ENCODE data around the gene CRTC2.

The CRTC2 gene

DNA sequence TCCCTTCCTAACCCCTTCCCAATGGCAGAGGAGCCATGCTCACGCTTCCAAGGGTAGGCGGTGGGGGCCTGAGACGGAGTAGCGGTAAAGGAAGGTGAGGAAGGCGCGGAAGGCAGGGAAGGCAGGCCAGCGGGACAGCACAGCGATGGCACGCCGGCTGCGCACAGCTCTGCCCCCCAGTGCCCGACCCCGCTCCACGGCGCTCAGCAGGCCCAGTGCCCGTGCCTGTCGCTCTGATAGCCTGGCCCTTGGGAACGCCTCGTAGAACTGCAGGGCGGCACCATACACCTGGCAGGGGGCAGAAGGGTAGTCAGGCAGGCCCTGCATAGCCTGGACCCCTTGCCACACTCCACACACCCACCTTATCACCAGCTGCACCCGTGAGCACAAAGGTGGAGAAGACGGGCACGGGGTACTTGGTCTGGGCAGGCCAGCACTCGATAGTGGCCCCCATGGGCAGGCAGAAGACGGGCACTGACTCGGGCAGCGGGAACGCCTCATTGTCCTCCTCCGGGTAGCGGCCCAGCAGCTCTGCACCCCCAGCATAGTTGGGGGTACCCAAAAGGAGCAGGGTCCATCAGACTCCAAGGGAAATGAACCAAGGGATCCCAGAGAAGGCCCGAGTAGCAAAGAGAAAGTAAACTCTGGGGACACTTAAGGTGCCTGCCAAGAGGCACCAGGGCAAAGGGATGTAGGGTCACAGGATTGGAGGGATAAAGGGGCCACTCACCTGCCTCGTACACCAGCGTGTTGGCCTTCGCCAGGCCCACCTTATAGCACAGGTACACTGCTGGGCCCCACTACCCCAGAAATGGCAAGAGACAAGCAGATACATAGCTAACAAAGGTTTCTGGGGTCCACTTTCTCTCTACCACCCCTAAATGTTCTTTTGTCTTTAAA lies 16.3 kb downstream of the CRTC2 start:
- Histone ChIP-seq H3K4me3 (ENCODE audit: low read length) (no peak overlapping the region), H3K27ac (ENCODE audit: low read depth, low read length) (no peak overlapping the region), H3K36me3 (ENCODE audit: control insufficient read depth, insufficient read depth, low read length) (peaks cover 39% of the 10 kb centered on the region), H3K9ac (ENCODE audit: low read length) (no peak overlapping the region), H3K4me1 (ENCODE audit: control insufficient read depth, insufficient read depth, low read length) (peaks cover 9% of the 10 kb centered on the region), H3K27me3 (ENCODE audit: control insufficient read depth, insufficient read depth, low read length) (no peaks in the 10 kb centered on the region)

DNA sequence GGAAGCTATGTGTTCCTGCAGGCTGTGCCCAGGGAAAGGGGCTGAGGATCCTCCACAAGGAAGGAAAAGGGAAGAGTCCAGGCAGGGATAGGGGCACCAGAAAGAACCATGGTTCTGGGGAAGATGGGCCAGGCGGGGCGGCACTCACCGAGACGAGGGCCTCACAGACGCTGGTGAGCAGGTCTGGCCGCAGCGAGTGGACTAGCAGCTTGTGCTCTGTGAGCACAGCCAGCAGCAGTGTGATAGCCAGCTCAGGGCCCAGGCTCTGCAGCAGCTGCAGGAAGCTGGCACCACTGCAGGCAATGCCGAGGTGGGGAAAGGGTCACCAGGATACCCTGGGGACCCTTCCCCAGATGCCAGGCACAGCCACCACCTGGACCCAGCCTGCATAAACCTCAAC lies 17.7 kb downstream of the CRTC2 start:
- no peak overlapping the region for H3K27ac ChIP-seq (ENCODE audit: low read depth, low read length)
- H3K9ac ChIP-seq (ENCODE audit: low read length), result no peak overlapping the region
- H3K4me3 ChIP-seq (ENCODE audit: low read length), result no peak overlapping the region
- peaks cover 7% of the 10 kb centered on the region for H3K4me1 ChIP-seq (ENCODE audit: control insufficient read depth, insufficient read depth, low read length)
- H3K36me3 ChIP-seq (ENCODE audit: control insufficient read depth, insufficient read depth, low read length), result peaks cover 52% of the 10 kb centered on the region
- no peaks in the 10 kb centered on the region for H3K27me3 ChIP-seq (ENCODE audit: control insufficient read depth, insufficient read depth, low read length)

DNA sequence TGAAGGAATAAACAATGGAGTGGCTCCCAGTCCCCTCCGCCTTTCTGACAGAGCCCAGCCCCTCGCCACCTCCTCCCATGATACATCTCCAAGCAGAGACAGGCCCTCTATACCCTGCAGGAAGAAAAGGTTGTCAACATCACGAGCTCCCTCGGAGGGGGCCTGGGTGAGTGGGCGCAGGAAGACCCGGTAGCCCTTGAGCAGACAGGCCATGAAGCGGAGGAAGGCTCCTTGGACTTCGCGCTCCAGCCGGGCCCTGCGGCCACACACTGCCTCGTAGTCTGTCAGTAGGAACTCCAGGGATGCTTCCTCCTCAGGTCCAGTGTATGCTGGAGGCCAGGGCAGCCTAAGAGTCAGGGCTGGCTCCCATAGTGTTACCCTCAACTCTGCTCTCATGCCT lies 18.9 kb downstream of the CRTC2 start:
- Histone ChIP-seq H3K9ac (ENCODE audit: low read length) (no peak overlapping the region), H3K36me3 (ENCODE audit: control insufficient read depth, insufficient read depth, low read length) (peaks cover 61% of the 10 kb centered on the region), H3K27me3 (ENCODE audit: control insufficient read depth, insufficient read depth, low read length) (no peaks in the 10 kb centered on the region), H3K4me3 (ENCODE audit: low read length) (no peak overlapping the region), H3K4me1 (ENCODE audit: control insufficient read depth, insufficient read depth, low read length) (no peaks in the 10 kb centered on the region), H3K27ac (ENCODE audit: low read depth, low read length) (no peak overlapping the region)

GRCh38 chr1:153938996-153939395 lies 19.4 kb downstream of the CRTC2 start:
- Histone ChIP-seq H3K4me1 (ENCODE audit: control insufficient read depth, insufficient read depth, low read length) (no peaks in the 10 kb centered on the region), H3K27me3 (ENCODE audit: control insufficient read depth, insufficient read depth, low read length) (no peaks in the 10 kb centered on the region), H3K27ac (ENCODE audit: low read depth, low read length) (no peak overlapping the region), H3K9ac (ENCODE audit: low read length) (no peak overlapping the region), H3K4me3 (ENCODE audit: low read length) (no peak overlapping the region), H3K36me3 (ENCODE audit: control insufficient read depth, insufficient read depth, low read length) (peaks cover 61% of the 10 kb centered on the region)

GRCh38 chr1:153937331-153937730 lies 21.1 kb downstream of the CRTC2 start:
- Histone ChIP-seq H3K9ac (ENCODE audit: low read length) (no peak overlapping the region), H3K4me1 (ENCODE audit: control insufficient read depth, insufficient read depth, low read length) (no peaks in the 10 kb centered on the region), H3K36me3 (ENCODE audit: control insufficient read depth, insufficient read depth, low read length) (peaks cover 57% of the 10 kb centered on the region), H3K27me3 (ENCODE audit: control insufficient read depth, insufficient read depth, low read length) (no peaks in the 10 kb centered on the region), H3K27ac (ENCODE audit: low read depth, low read length) (no peak overlapping the region), H3K4me3 (ENCODE audit: low read length) (no peak overlapping the region)

- Histone ChIP-seq H3K9ac (ENCODE audit: low read length) (no peak overlapping the region), H3K36me3 (ENCODE audit: control insufficient read depth, insufficient read depth, low read length) (peaks cover 57% of the 10 kb centered on the region), H3K27ac (ENCODE audit: low read depth, low read length) (no peak overlapping the region), H3K4me3 (ENCODE audit: low read length) (no peak overlapping the region), H3K4me1 (ENCODE audit: control insufficient read depth, insufficient read depth, low read length) (no peaks in the 10 kb centered on the region), H3K27me3 (ENCODE audit: control insufficient read depth, insufficient read depth, low read length) (no peaks in the 10 kb centered on the region)
These were observed 22.2 kb downstream of the CRTC2 start for GRCh38 chr1:153936011-153936802.

DNA sequence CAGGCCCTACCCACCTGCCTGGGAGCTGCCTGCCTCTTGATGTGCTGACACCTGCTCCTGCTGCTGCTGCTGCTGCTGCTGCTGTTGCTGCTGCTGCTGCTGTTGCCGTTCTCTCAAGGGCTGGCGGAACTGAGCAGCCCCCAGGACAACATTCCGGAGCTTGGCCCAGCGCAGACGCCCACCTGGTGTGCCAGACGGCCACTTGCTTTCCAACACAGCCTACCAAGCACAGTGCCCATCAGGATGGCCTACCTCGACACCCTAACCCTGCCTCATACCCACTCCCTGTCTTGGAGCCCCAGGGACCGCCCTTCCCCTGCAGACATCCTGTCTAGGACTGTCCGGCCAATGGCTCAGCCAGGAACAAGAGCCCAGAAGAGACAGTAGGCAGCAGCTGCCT lies 23.7 kb downstream of the CRTC2 start:
- Histone ChIP-seq H3K27me3 (ENCODE audit: control insufficient read depth, insufficient read depth, low read length) (no peaks in the 10 kb centered on the region), H3K9ac (ENCODE audit: low read length) (no peak overlapping the region), H3K4me1 (ENCODE audit: control insufficient read depth, insufficient read depth, low read length) (no peaks in the 10 kb centered on the region), H3K27ac (ENCODE audit: low read depth, low read length) (no peak overlapping the region), H3K36me3 (ENCODE audit: control insufficient read depth, insufficient read depth, low read length) (peaks cover 51% of the 10 kb centered on the region), H3K4me3 (ENCODE audit: low read length) (no peak overlapping the region)

GRCh38 chr1:153933955-153934354 lies 24.5 kb downstream of the CRTC2 start:
- Histone ChIP-seq H3K36me3 (ENCODE audit: control insufficient read depth, insufficient read depth, low read length) (peaks cover 48% of the 10 kb centered on the region), H3K4me1 (ENCODE audit: control insufficient read depth, insufficient read depth, low read length) (no peaks in the 10 kb centered on the region), H3K27ac (ENCODE audit: low read depth, low read length) (no peak overlapping the region), H3K4me3 (ENCODE audit: low read length) (no peak overlapping the region), H3K27me3 (ENCODE audit: control insufficient read depth, insufficient read depth, low read length) (no peaks in the 10 kb centered on the region), H3K9ac (ENCODE audit: low read length) (no peak overlapping the region)

DNA sequence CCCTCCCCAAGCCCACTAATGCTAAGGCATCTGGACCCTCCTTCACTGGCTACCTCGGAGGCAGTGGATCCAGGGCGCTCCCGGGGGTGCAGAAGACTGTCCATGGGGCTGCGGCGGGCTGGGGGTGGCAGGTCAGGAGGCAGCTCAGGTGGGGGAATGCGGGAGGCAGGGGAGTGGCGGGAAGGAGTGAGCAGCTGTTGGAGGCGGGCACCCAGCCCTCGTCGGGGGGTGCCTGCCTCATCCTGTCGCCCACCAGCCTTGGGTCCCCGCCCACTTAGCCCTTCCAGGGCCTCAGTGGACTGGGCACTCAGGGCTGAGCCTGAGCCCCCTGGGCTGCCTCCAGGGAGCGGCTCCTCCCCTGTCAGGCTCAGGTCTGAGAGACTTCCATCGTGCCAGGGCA lies 25.0 kb downstream of the CRTC2 start:
- Histone ChIP-seq H3K36me3 (ENCODE audit: control insufficient read depth, insufficient read depth, low read length) (peaks cover 45% of the 10 kb centered on the region), H3K9ac (ENCODE audit: low read length) (no peak overlapping the region)

GRCh38 chr1:153932156-153933131 lies 26.0 kb downstream of the CRTC2 start:
- no peak overlapping the region for H3K4me3 ChIP-seq (ENCODE audit: low read length)
- H3K36me3 ChIP-seq (ENCODE audit: control insufficient read depth, insufficient read depth, low read length), result peaks cover 40% of the 10 kb centered on the region
- H3K27ac ChIP-seq (ENCODE audit: low read depth, low read length), result no peak overlapping the region
- H3K9ac ChIP-seq (ENCODE audit: low read length), result no peak overlapping the region
- H3K27me3 ChIP-seq (ENCODE audit: control insufficient read depth, insufficient read depth, low read length), result no peaks in the 10 kb centered on the region
- H3K4me1 ChIP-seq (ENCODE audit: control insufficient read depth, insufficient read depth, low read length), result no peaks in the 10 kb centered on the region

More for the DNA sequence above, 25.0 kb downstream of the CRTC2 start:
- Histone ChIP-seq H3K27me3 (ENCODE audit: control insufficient read depth, insufficient read depth, low read length) (no peaks in the 10 kb centered on the region), H3K27ac (ENCODE audit: low read depth, low read length) (no peak overlapping the region), H3K4me3 (ENCODE audit: low read length) (no peak overlapping the region), H3K4me1 (ENCODE audit: control insufficient read depth, insufficient read depth, low read length) (no peaks in the 10 kb centered on the region)

GRCh38 chr1:153929981-153930948 lies 28.1 kb downstream of the CRTC2 start:
- H3K9ac ChIP-seq (ENCODE audit: low read length), result no peak overlapping the region
- H3K4me3 ChIP-seq (ENCODE audit: low read length), result no peak overlapping the region
- no peaks in the 10 kb centered on the region for H3K4me1 ChIP-seq (ENCODE audit: control insufficient read depth, insufficient read depth, low read length)
- H3K27me3 ChIP-seq (ENCODE audit: control insufficient read depth, insufficient read depth, low read length), result no peaks in the 10 kb centered on the region
- peaks cover 20% of the 10 kb centered on the region for H3K36me3 ChIP-seq (ENCODE audit: control insufficient read depth, insufficient read depth, low read length)
- H3K27ac ChIP-seq (ENCODE audit: low read depth, low read length), result no peak overlapping the region

Data from rectal smooth muscle tissue (tissue), 1 donor.